ENCODE data around the gene NUP155.
A peak's percentile ranks its signal among the peaks of the same experiment; 100 is the strongest.
"Not testable (repeated sequence)": the region's sequence is repeated elsewhere in the genome, so short reads cannot be mapped to it uniquely, and the experiment has no call there.

NUP155 gene

GRCh38 chr5:37272511-37272910 is 98.4 kb downstream of the NUP155 start:
- Histone ChIP-seq H3K9me3 (ENCODE audit: low read length) (no peaks in the 10 kb centered on the region), H3K4me1 (ENCODE audit: insufficient read depth, low read length) (no peaks in the 10 kb centered on the region), H3K9ac (ENCODE audit: low read length) (no peak overlapping the region), H3K27ac (ENCODE audit: low read depth, low read length) (no peak overlapping the region), H3K36me3 (ENCODE audit: insufficient read depth, low read length) (no peaks in the 10 kb centered on the region), H3K27me3 (ENCODE audit: control insufficient read depth in 1 of 2, insufficient read depth in 2 of 2, low read length in 2 of 2) (no peaks in the 10 kb centered on the region), H3K4me3 (ENCODE audit: low read depth in 1 of 2, low read length in 2 of 2) (no peak overlapping the region)

GRCh38 chr5:37268100-37268499 is 102.8 kb downstream of the NUP155 start:
- not testable (repeated sequence) for H3K27me3 ChIP-seq (ENCODE audit: control insufficient read depth in 1 of 2, insufficient read depth in 2 of 2, low read length in 2 of 2); H3K27ac ChIP-seq (ENCODE audit: low read depth, low read length); H3K9ac ChIP-seq (ENCODE audit: low read length); H3K4me1 ChIP-seq (ENCODE audit: insufficient read depth, low read length); H3K9me3 ChIP-seq (ENCODE audit: low read length); H3K36me3 ChIP-seq (ENCODE audit: insufficient read depth, low read length); H3K4me3 ChIP-seq (ENCODE audit: low read depth in 1 of 2, low read length in 2 of 2)

GRCh38 chr5:37255774-37256358 is 115.0 kb downstream of the NUP155 start:
- Histone ChIP-seq H3K36me3 (ENCODE audit: insufficient read depth, low read length) (no peaks in the 10 kb centered on the region), H3K4me1 (ENCODE audit: insufficient read depth, low read length) (peaks cover 5% of the 10 kb centered on the region), H3K27ac (ENCODE audit: low read depth, low read length) (no peak overlapping the region), H3K9me3 (ENCODE audit: low read length) (no peaks in the 10 kb centered on the region), H3K9ac (ENCODE audit: low read length) (no peak overlapping the region), H3K4me3 (ENCODE audit: low read depth in 1 of 2, low read length in 2 of 2) (no peak overlapping the region), H3K27me3 (ENCODE audit: control insufficient read depth in 1 of 2, insufficient read depth in 2 of 2, low read length in 2 of 2) (no peaks in the 10 kb centered on the region)

- no peak overlapping the region for H3K4me3 ChIP-seq (ENCODE audit: low read depth in 1 of 2, low read length in 2 of 2)
- no peak overlapping the region for H3K27ac ChIP-seq (ENCODE audit: low read depth, low read length)
- H3K4me1 ChIP-seq (ENCODE audit: insufficient read depth, low read length) = peaks cover 9% of the 10 kb centered on the region
- no peaks in the 10 kb centered on the region for H3K27me3 ChIP-seq (ENCODE audit: control insufficient read depth in 1 of 2, insufficient read depth in 2 of 2, low read length in 2 of 2)
- H3K9ac ChIP-seq (ENCODE audit: low read length) = no peak overlapping the region
- H3K9me3 ChIP-seq (ENCODE audit: low read length) = no peaks in the 10 kb centered on the region
- H3K36me3 ChIP-seq (ENCODE audit: insufficient read depth, low read length) = no peaks in the 10 kb centered on the region
These were observed 116.3 kb downstream of the NUP155 start for GRCh38 chr5:37254581-37254980.

GRCh38 chr5:37251665-37252064 is 119.2 kb downstream of the NUP155 start:
- Histone ChIP-seq H3K27ac (ENCODE audit: low read depth, low read length) (no peak overlapping the region), H3K4me1 (ENCODE audit: insufficient read depth, low read length) (peaks cover 18% of the 10 kb centered on the region), H3K27me3 (ENCODE audit: control insufficient read depth in 1 of 2, insufficient read depth in 2 of 2, low read length in 2 of 2) (no peaks in the 10 kb centered on the region), H3K36me3 (ENCODE audit: insufficient read depth, low read length) (no peaks in the 10 kb centered on the region), H3K9ac (ENCODE audit: low read length) (no peak overlapping the region), H3K4me3 (ENCODE audit: low read depth in 1 of 2, low read length in 2 of 2) (no peak overlapping the region), H3K9me3 (ENCODE audit: low read length) (no peaks in the 10 kb centered on the region)

GRCh38 chr5:37249815-37250164 is 121.1 kb downstream of the NUP155 start:
- H3K27ac ChIP-seq (ENCODE audit: low read depth, low read length) = peak overlapping the region; percentile 89
- no peaks in the 10 kb centered on the region for H3K27me3 ChIP-seq (ENCODE audit: control insufficient read depth in 1 of 2, insufficient read depth in 2 of 2, low read length in 2 of 2)
- no peaks in the 10 kb centered on the region for H3K36me3 ChIP-seq (ENCODE audit: insufficient read depth, low read length)
- H3K4me1 ChIP-seq (ENCODE audit: insufficient read depth, low read length) = peaks cover 18% of the 10 kb centered on the region
- peak overlapping the region; percentile 71 for H3K9ac ChIP-seq (ENCODE audit: low read length)
- no peaks in the 10 kb centered on the region for H3K9me3 ChIP-seq (ENCODE audit: low read length)
- H3K4me3 ChIP-seq (ENCODE audit: low read depth in 1 of 2, low read length in 2 of 2) = peak overlapping the region; percentile 86 to 95

GRCh38 chr5:37248970-37249814 is 121.7 kb downstream of the NUP155 start, which contains the start of gene CPLANE1:
Gene CPLANE1 (minus strand): TSS chr5:37249376. CDS start chr5:37247698, 1,678 bp downstream.
- peak within 1 kb of the TSS; percentile 86 to 95 for H3K4me3 ChIP-seq (ENCODE audit: low read depth in 1 of 2, low read length in 2 of 2)
- H3K27me3 ChIP-seq (ENCODE audit: control insufficient read depth in 1 of 2, insufficient read depth in 2 of 2, low read length in 2 of 2) = no peaks in the 10 kb centered on the region
- H3K36me3 ChIP-seq (ENCODE audit: insufficient read depth, low read length) = no peaks in the 10 kb centered on the region
- H3K9me3 ChIP-seq (ENCODE audit: low read length) = no peaks in the 10 kb centered on the region
- H3K4me1 ChIP-seq (ENCODE audit: insufficient read depth, low read length) = peaks cover 18% of the 10 kb centered on the region
- H3K9ac ChIP-seq (ENCODE audit: low read length) = peak within 1 kb of the TSS; percentile 84
- peak within 1 kb of the TSS; percentile 89 for H3K27ac ChIP-seq (ENCODE audit: low read depth, low read length)

GRCh38 chr5:37248421-37248969 is 122.4 kb downstream of the NUP155 start:
- Histone ChIP-seq H3K36me3 (ENCODE audit: insufficient read depth, low read length) (no peaks in the 10 kb centered on the region), H3K4me3 (ENCODE audit: low read depth in 1 of 2, low read length in 2 of 2) (peak overlapping the region; percentile 86 to 95), H3K4me1 (ENCODE audit: insufficient read depth, low read length) (peaks cover 18% of the 10 kb centered on the region), H3K9ac (ENCODE audit: low read length) (peak overlapping the region; percentile 84), H3K27ac (ENCODE audit: low read depth, low read length) (peak overlapping the region; percentile 89), H3K9me3 (ENCODE audit: low read length) (no peaks in the 10 kb centered on the region), H3K27me3 (ENCODE audit: control insufficient read depth in 1 of 2, insufficient read depth in 2 of 2, low read length in 2 of 2) (no peaks in the 10 kb centered on the region)

- no peak overlapping the region for H3K9ac ChIP-seq (ENCODE audit: low read length)
- peak overlapping the region in 1 of 2 donors; percentile 86 for H3K4me3 ChIP-seq (ENCODE audit: low read depth in 1 of 2, low read length in 2 of 2)
- H3K9me3 ChIP-seq (ENCODE audit: low read length) = no peaks in the 10 kb centered on the region
- H3K36me3 ChIP-seq (ENCODE audit: insufficient read depth, low read length) = no peaks in the 10 kb centered on the region
- no peaks in the 10 kb centered on the region for H3K27me3 ChIP-seq (ENCODE audit: control insufficient read depth in 1 of 2, insufficient read depth in 2 of 2, low read length in 2 of 2)
- peaks cover 18% of the 10 kb centered on the region for H3K4me1 ChIP-seq (ENCODE audit: insufficient read depth, low read length)
- no peak overlapping the region for H3K27ac ChIP-seq (ENCODE audit: low read depth, low read length)
These were observed 123.4 kb downstream of the NUP155 start for GRCh38 chr5:37247496-37247895.

GRCh38 chr5:37247036-37247435 is 123.9 kb downstream of the NUP155 start:
- H3K4me1 ChIP-seq (ENCODE audit: insufficient read depth, low read length) = peaks cover 18% of the 10 kb centered on the region
- no peaks in the 10 kb centered on the region for H3K36me3 ChIP-seq (ENCODE audit: insufficient read depth, low read length)
- no peak overlapping the region for H3K9ac ChIP-seq (ENCODE audit: low read length)
- H3K4me3 ChIP-seq (ENCODE audit: low read depth in 1 of 2, low read length in 2 of 2) = no peak overlapping the region
- no peaks in the 10 kb centered on the region for H3K27me3 ChIP-seq (ENCODE audit: control insufficient read depth in 1 of 2, insufficient read depth in 2 of 2, low read length in 2 of 2)
- H3K27ac ChIP-seq (ENCODE audit: low read depth, low read length) = no peak overlapping the region
- no peaks in the 10 kb centered on the region for H3K9me3 ChIP-seq (ENCODE audit: low read length)

Measured in muscle layer of colon (tissue), 2 donors.